Measurements from ENCODE around the gene TRAPPC2. TPM values are rescaled to one million over a fixed set of nuclear protein-coding genes. Genes with fewer than 3 reads are reported as not detected.
"Not testable (repeated sequence)": the region's sequence is repeated elsewhere in the genome, so short reads cannot be mapped to it uniquely, and the experiment has no call there.

The TRAPPC2 gene
- total RNA-seq, 1 experiment from 2014 or later, result 10.2 TPM

- Mint-ChIP-seq H3K4me3 (no peak overlapping the region), H3K27me3 (ENCODE audit: low read depth) (peaks cover 2% of the 10 kb centered on the region; the same call in 1 of the 2 replicates), H3K27ac (no peak overlapping the region), H3K36me3 (no peaks in the 10 kb centered on the region), H3K9me3 (no peaks in the 10 kb centered on the region), H3K4me1 (no peaks in the 10 kb centered on the region)
- POLR2A ChIA-PET, result no interaction called here
- CTCF ChIA-PET, result no interaction called here
- DNase-seq (ENCODE audit: low spot score) (no peak), ATAC-seq (no peak)
- TF ChIP-seq, protein P1, sequence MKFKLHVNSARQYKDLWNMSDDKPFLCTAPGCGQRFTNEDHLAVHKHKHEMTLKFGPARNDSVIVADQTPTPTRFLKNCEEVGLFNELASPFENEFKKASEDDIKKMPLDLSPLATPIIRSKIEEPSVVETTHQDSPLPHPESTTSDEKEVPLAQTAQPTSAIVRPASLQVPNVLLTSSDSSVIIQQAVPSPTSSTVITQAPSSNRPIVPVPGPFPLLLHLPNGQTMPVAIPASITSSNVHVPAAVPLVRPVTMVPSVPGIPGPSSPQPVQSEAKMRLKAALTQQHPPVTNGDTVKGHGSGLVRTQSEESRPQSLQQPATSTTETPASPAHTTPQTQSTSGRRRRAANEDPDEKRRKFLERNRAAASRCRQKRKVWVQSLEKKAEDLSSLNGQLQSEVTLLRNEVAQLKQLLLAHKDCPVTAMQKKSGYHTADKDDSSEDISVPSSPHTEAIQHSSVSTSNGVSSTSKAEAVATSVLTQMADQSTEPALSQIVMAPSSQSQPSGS (CRISPR knock-in tag; IDR thresholded peaks at IDR 0.05; ENCODE audit: borderline replicate concordance, low read depth), result no peak
- TF ChIP-seq JUN (CRISPR knock-in tag; IDR thresholded peaks at IDR 0.05) (no peak), NR3C1 (CRISPR knock-in tag; conservative IDR thresholded peaks at IDR 0.05; ENCODE audit: low read depth) (no peak), CBFB (CRISPR knock-in tag; IDR thresholded peaks at IDR 0.05; ENCODE audit: low read depth) (no peak), HMGA2 (CRISPR knock-in tag; IDR thresholded peaks at IDR 0.05) (no peak), ETV6 (CRISPR knock-in tag; IDR thresholded peaks at IDR 0.05) (no peak), TCF7 (CRISPR knock-in tag; IDR thresholded peaks at IDR 0.05; ENCODE audit: low read depth) (no peak), ELF4 (CRISPR knock-in tag; IDR thresholded peaks at IDR 0.05; ENCODE audit: low read depth) (no peak)
- TF ChIP-seq, protein P2, sequence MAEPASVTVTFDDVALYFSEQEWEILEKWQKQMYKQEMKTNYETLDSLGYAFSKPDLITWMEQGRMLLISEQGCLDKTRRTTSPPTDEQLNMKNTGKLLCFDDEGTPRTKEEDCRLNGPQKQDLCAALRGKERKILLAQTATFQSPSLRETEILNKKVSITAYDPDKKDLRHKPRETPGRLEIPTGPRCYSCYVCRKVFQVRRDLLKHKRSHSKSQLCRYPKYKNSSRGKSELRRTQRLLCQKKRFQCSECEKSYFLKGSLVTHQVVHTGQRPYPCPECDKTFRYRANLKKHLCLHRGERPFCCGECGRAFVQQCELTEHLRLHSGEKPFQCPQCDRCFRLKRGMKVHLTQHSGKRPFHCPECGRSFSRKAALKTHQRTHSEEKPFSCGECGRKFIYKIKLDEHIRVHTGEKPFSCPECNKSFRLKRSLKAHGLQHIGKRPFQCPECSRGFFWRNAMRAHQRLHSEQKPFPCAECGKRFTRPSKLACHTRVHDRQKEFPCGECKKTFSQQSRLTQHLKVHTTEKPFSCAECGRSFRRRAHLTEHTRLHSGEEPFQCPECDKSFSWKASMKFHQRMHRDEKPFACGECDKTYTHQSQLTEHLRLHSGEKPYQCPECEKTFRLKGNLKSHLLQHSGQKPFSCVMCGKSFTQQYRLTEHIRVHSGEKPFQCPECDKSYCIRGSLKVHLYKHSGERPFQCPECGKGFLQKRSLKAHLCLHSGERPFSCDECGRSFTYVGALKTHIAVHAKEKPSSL (CRISPR knock-in tag; conservative IDR thresholded peaks at IDR 0.05), result no peak
- TF ChIP-seq, protein P3, sequence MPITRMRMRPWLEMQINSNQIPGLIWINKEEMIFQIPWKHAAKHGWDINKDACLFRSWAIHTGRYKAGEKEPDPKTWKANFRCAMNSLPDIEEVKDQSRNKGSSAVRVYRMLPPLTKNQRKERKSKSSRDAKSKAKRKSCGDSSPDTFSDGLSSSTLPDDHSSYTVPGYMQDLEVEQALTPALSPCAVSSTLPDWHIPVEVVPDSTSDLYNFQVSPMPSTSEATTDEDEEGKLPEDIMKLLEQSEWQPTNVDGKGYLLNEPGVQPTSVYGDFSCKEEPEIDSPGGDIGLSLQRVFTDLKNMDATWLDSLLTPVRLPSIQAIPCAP (CRISPR knock-in tag; IDR thresholded peaks at IDR 0.05), result no peak
Observed at GRCh38 chrX:13670197-13670596, 64.2 kb downstream of the TRAPPC2 start.

- H3K9me3 Mint-ChIP-seq; DNase-seq (ENCODE audit: low spot score); CTCF ChIA-PET; POLR2A ChIA-PET; H3K36me3 Mint-ChIP-seq; H3K4me1 Mint-ChIP-seq; ATAC-seq; H3K4me3 Mint-ChIP-seq; H3K27me3 Mint-ChIP-seq (ENCODE audit: low read depth); H3K27ac Mint-ChIP-seq: not testable (repeated sequence)
Observed at GRCh38 chrX:13669755-13670154, 64.7 kb downstream of the TRAPPC2 start.

DNA sequence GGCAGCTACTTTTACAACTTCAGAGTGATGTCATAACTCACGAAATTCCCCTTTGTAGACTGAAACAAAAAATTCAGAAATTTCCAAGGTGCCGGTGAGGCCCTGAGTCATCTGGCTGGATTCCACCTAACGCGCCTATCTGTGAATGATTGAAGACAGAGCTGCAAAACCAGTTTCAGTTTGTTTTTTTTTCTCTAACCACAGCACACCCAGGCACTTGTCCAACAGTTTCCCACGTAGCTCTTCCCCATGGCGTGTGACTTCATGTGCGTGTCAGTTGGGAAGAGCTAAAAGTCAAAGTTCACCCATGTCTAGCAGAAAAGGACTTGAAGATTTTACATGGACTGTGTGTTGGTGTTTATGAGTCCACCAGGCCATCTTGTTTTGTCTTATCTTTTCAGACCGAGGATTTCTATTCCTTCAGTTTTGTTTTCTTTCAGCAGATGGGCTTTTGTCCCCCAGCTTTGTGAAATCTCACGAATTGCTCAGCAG, 65.1 kb downstream of the TRAPPC2 start:
- Mint-ChIP-seq H3K27ac (no peak overlapping the region), H3K4me3 (no peak overlapping the region), H3K36me3 (no peaks in the 10 kb centered on the region; the same call in 1 of the 2 replicates), H3K9me3 (no peaks in the 10 kb centered on the region), H3K27me3 (ENCODE audit: low read depth) (peaks cover 2% of the 10 kb centered on the region; the same call in 1 of the 2 replicates), H3K4me1 (no peaks in the 10 kb centered on the region)
- POLR2A ChIA-PET, result no interaction called here
- no peak for ATAC-seq
- no peak for DNase-seq (ENCODE audit: low spot score)
- CTCF ChIA-PET, result no interaction called here
- TF ChIP-seq, protein P4, sequence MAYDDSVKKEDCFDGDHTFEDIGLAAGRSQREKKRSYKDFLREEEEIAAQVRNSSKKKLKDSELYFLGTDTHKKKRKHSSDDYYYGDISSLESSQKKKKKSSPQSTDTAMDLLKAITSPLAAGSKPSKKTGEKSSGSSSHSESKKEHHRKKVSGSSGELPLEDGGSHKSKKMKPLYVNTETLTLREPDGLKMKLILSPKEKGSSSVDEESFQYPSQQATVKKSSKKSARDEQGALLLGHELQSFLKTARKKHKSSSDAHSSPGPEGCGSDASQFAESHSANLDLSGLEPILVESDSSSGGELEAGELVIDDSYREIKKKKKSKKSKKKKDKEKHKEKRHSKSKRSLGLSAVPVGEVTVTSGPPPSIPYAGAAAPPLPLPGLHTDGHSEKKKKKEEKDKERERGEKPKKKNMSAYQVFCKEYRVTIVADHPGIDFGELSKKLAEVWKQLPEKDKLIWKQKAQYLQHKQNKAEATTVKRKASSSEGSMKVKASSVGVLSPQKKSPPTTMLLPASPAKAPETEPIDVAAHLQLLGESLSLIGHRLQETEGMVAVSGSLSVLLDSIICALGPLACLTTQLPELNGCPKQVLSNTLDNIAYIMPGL (CRISPR knock-in tag; IDR thresholded peaks at IDR 0.05), result no peak
- no peak for TF ChIP-seq USF2 (CRISPR knock-in tag; IDR thresholded peaks at IDR 0.05)
- TF ChIP-seq PRDM15 (CRISPR knock-in tag; IDR thresholded peaks at IDR 0.05), result no peak
- TF ChIP-seq ZNF138 (CRISPR knock-in tag; conservative IDR thresholded peaks at IDR 0.05), result no peak
- TF ChIP-seq NR1H2 (CRISPR knock-in tag; IDR thresholded peaks at IDR 0.05), result no peak
- TF ChIP-seq ZNF671 (CRISPR knock-in tag; IDR thresholded peaks at IDR 0.05), result no peak
- TF ChIP-seq ZNF512 (CRISPR knock-in tag; IDR thresholded peaks at IDR 0.05; ENCODE audit: borderline replicate concordance), result no peak

Measured in WTC11 (cell line).